IPS-11a (cell line): ENCODE data around the gene LHFPL2.
"Not testable (repeated sequence)": the region's sequence is repeated elsewhere in the genome, so short reads cannot be mapped to it uniquely, and the experiment has no call there.

ENCODE experiments used
- H3K4me3 ChIP-seq: one replicate; pipeline ENCODE4 v1.5.1; 2013; ENCODE audit warnings: low read depth, low read length, control low read depth

Gene LHFPL2

DNA sequence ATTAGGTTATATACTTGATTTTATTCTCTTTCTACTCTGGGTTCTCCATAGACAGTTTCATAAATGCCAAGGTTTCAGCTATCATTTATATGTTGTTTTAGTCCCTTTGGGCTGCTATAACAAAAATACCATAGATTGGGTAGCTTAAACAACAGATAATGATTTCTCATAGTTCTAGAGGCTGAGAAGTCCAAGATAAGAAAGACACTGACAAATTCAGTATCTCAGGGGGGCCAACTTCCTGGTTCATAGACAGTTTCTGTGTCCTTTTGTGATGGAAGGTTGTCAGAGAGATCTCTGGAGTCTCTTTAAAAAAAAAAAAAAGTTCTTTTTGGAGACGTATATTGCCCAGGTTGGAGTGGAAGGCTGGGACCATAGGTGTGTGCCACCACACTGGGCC is 174.8 kb downstream of the LHFPL2 start:
- H3K4me3 ChIP-seq = no peak overlapping the region

DNA sequence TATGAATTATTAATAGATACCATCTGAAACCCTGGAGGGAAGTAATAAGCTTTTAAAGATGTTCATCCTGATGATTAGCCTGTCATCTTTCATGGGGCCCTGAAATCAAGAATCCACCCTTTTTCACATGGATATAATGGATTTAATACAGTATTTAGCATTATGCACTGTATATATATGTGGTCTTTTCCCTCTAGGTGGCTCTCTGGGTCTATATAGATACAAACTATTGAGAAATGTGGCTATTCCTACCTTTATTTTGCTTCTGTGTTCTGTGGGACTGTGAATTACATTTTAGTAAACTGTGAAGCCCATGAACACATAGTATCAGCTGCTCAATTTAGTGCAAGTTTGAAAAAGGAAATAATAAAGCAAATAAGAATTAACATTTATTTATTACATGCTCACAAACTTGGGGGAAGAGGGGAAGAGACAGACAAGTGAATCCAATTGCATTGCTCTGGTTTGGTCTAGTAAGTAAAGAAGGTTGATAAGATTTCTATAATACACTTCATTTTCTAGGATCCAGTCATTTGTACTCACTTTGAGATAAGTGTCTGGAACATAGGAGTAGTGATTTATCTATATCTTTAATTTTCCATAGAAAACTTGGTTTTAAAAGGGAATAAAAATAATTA is 176.0 kb downstream of the LHFPL2 start:
- no peak overlapping the region for H3K4me3 ChIP-seq

DNA sequence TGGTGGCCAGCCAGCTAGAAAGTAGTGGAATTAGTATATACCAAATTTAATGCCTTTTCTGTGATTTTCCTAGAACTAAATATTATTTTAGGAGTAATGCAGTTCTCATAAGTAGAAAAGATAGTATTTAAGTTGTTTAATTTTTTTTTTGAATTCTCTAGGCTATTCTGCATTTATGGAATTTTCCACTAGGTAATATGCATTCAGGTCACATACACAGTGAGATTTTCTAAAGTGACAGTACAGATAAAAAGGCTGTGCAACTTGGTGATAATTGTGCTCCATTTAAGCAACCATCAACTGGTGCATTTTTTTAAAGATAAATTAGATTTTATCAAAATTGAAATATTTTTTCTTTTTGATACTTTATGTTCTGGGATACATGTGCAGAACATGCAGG is 176.7 kb downstream of the LHFPL2 start:
- H3K4me3 ChIP-seq = no peak overlapping the region

DNA sequence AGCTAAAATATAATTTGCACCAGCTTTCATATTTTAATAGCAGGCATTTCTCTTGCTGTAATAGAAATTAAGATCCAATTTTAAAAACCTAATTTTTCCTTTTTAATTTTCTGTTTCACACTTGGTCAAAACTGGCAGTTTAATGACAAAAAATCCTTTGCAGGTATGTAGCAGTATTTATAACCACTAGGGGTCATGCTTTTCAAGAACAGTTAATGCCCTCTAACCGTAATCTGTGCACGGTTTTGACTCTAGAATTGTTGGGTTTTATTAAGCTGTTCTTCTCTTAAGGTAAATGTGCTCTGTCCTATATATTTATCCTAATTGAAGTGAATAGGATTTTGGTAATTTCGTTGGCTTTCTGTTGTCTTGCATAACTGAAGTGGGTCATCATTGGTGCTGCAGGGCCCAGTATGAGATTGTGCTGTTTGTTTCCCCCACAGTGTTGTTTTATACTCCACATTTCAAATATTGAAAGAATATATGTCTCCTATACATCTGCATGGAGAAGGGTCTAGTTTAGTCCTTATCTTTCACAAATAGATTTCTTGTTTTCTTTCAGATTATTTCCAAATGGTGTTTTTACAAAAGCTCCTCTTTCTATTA is 180.7 kb downstream of the LHFPL2 start:
- H3K4me3 ChIP-seq = no peak overlapping the region

DNA sequence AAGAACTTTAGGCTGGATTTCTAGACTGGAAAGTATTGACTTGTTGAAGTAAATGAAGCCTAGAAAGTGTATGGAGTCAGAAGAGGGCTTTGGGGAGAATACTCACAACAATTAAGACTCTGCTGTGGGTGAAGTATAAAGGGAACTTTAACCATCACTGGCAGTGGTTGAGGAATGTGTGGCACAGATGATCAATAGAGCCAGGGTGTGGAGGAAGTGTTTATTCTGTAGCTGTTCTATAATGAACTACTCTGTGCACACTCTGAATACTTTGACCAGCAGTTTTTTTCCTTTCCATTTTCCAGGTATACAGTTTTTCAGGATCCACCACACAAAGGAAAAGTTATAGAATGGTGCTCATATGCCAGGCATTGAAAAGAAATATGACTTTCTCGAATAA is 181.4 kb downstream of the LHFPL2 start:
- H3K4me3 ChIP-seq = no peak overlapping the region

DNA sequence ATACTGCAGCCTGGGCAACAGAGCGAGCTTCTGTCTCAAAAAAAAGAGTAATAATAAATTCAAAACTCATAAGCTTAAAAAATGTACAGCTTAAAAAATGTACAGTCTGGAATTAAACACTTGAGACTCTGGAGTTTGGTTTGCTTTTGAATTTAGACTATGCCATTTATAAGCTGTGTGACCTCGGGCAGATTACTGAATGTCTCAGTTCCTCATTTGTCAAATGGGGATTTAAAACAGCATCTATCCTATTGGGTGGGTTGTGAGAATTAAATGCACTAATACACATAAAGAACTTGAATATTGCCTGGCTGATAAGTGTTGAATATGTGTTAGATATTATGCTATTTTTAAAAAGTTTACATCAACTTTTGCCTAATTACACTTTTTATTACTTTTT is 189.7 kb downstream of the LHFPL2 start:
- no peak overlapping the region for H3K4me3 ChIP-seq

DNA sequence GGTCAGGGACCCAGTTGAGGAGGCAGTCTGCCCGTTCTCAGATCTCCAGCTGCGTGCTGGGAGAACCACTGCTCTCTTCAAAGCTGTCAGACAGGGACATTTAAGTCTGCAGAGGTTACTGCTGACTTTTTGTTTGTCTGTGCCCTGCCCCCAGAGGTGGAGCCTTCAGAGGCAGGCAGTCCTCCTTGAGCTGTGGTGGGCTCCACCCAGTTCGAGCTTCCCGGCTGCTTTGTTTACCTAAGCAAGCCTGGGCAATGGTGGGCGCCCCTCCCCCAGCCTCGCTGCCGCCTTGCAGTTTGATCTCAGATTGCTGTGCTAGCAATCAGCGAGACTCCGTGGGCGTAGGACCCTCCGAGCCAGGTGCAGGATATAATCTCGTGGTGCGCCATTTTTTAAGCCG is 191.1 kb downstream of the LHFPL2 start:
- not testable (repeated sequence) for H3K4me3 ChIP-seq

DNA sequence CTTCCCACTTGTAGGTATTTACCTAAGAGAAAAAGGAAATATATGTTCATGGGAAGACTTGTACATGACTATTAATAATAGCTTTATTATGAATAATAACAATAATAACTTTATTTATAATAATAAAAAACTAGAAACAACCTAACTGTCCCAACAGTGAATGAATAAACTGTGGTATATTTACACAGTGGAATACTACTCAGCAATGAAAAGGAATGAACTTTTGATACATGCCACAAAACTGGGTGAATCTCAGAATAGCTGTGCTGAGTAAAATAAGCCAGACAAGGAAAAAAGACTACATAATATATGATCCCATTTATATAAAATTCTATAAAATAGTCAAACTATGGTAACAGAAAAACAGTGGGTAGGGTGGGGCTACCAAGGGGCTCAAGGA is 199.5 kb downstream of the LHFPL2 start:
- no peak overlapping the region for H3K4me3 ChIP-seq

DNA sequence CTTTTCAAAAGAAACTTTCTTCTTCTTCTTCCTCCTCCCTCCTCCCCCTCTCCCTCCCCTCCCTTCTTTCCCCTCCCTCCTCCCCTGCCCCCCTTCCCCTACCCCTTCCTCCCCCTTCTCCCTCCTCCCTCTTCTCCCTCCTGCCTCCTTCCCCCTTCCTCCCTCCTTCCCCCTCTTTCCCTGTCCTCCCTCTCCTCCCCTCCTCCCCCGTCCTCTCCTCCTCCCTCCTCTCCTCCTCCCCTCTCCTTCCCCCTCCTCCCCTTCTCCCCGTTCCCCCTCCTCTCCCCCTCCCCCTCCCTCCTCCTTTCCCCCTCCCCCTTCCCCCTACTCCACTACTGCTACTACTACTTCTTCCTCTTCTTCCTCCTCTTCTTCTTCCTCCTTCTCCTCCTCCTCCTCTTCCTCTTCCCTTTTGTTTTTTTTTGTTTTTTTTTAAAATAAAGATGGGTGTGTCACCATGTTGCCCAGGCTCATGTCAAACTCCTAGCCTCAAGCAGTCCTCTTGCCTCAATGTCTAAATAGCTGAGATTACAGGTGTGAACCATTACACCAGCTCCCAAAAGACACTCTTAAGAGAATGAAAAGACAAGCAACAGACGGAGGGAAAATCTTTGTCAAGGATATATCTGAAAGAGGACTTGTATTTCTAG is 200.7 kb downstream of the LHFPL2 start:
- H3K4me3 ChIP-seq = no peak overlapping the region
